Erythroblast (primary cell): ENCODE measurements around the gene SLIT1.

Source experiments
- DNase-seq, 2 experiments: peaks; one replicate each; lab custom pipeline; 2025; lab: John Stamatoyannopoulos, UW
- GATA1 ChIP-seq: IDR thresholded peaks from 2 replicates; pipeline ENCODE4 v1.6.1; 2011; ENCODE audit warnings: low read depth, mild to moderate bottlenecking, control low read depth, low read length, moderate library complexity
- POLR2A ChIP-seq: IDR thresholded peaks from 2 replicates; pipeline ENCODE4 v1.6.1; 2011; ENCODE audit warnings: mild to moderate bottlenecking, low read length

SLIT1 gene

GRCh38 chr10:97190450-97190849, 4.7 kb upstream of the SLIT1 start:
- TF ChIP-seq POLR2A (no peak), GATA1 (no peak)
- no peak for DNase-seq

GRCh38 chr10:97188261-97188711, 2.5 kb upstream of the SLIT1 start:
- no peak for TF ChIP-seq POLR2A
- DNase-seq: no peak

GRCh38 chr10:97186911-97187310, 1.2 kb upstream of the SLIT1 start:
- no peak for DNase-seq
- TF ChIP-seq POLR2A (no peak), GATA1 (no peak)

- no peak for DNase-seq
- TF ChIP-seq POLR2A: no peak
- no peak for TF ChIP-seq GATA1
Measured at GRCh38 chr10:97184971-97185325, 811 bp downstream of the SLIT1 start.

GRCh38 chr10:97183314-97183713, 2.4 kb downstream of the SLIT1 start:
- DNase-seq: no peak
- TF ChIP-seq GATA1: no peak
- TF ChIP-seq POLR2A: no peak

- TF ChIP-seq POLR2A: no peak
- DNase-seq: no peak
Measured at GRCh38 chr10:97182288-97182990, 3.3 kb downstream of the SLIT1 start.

- TF ChIP-seq POLR2A: no peak
- no peak for TF ChIP-seq GATA1
- no peak for DNase-seq
Measured at GRCh38 chr10:97180986-97181385, 4.8 kb downstream of the SLIT1 start.

- DNase-seq: no peak
- TF ChIP-seq POLR2A (no peak), GATA1 (no peak)
Measured at GRCh38 chr10:97180363-97180755, 5.4 kb downstream of the SLIT1 start.

GRCh38 chr10:97179731-97180362, 5.9 kb downstream of the SLIT1 start:
- TF ChIP-seq POLR2A (no peak), GATA1 (no peak)
- peak; percentile 22 to 23 for DNase-seq

- TF ChIP-seq POLR2A (no peak), GATA1 (no peak)
- DNase-seq: no peak
Measured at GRCh38 chr10:97179311-97179710, 6.4 kb downstream of the SLIT1 start.

- no peak for DNase-seq
- TF ChIP-seq GATA1 (no peak), POLR2A (no peak)
Measured at GRCh38 chr10:97178074-97178473, 7.7 kb downstream of the SLIT1 start.

GRCh38 chr10:97176226-97176625, 9.5 kb downstream of the SLIT1 start:
- no peak for DNase-seq
- TF ChIP-seq GATA1: no peak
- TF ChIP-seq POLR2A: no peak

GRCh38 chr10:97175586-97175985, 10.2 kb downstream of the SLIT1 start:
- no peak for DNase-seq
- TF ChIP-seq POLR2A: no peak
- no peak for TF ChIP-seq GATA1

GRCh38 chr10:97174941-97175340, 10.8 kb downstream of the SLIT1 start:
- no peak for TF ChIP-seq POLR2A
- TF ChIP-seq GATA1: no peak
- DNase-seq: no peak

- TF ChIP-seq GATA1 (no peak), POLR2A (no peak)
- DNase-seq: no peak
Measured at GRCh38 chr10:97174276-97174775, 11.4 kb downstream of the SLIT1 start.
